ENCODE results near the gene EGFL6.

DNA sequence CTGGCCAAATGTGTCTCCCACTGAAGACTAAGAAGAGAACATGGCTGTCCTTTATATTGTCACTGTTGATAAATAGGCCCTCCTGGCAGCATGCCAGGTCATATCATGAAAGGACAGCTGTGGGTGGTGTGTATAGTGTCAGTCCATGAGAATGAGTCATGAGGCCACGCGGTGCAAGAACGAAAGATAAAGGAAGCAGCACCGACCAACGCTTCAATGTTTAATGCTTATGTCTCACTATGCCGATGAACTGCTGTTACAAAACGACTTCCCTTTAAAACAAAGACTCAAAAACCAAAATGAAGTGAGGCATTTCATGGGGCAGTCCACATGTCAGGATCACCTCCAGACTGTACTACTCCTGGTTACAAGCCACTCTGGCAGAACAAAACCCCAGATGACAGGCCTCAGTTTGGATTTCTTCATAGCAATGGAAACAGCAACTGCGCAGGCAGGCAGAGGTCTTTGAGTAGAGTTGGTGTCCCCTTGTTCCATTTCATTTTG is 78.4 kb downstream of the EGFL6 start:
- no peak for TF ChIP-seq ZBTB44 (tag by site-specific recombination; IDR thresholded peaks at IDR 0.05)
- TF ChIP-seq ZNF121 (tag by site-specific recombination; IDR thresholded peaks at IDR 0.05), result no peak
- TF ChIP-seq ZNF510 (tag by site-specific recombination; IDR thresholded peaks at IDR 0.05; ENCODE audit: insufficient replicate concordance), result no peak
- peak; percentile 56; the same call in 1 of the 2 replicates for TF ChIP-seq ZNF830 (tag by site-specific recombination; IDR thresholded peaks at IDR 0.05; ENCODE audit: low read depth)
- no peak for TF ChIP-seq ZNF513 (tag by site-specific recombination; IDR thresholded peaks at IDR 0.05)
